ENCODE results near the gene ZNF99.
A peak's percentile ranks its signal among the peaks of the same experiment; 100 is the strongest.
"Not testable (repeated sequence)": the region's sequence is repeated elsewhere in the genome, so short reads cannot be mapped to it uniquely, and the experiment has no call there.

Gene ZNF99

DNA sequence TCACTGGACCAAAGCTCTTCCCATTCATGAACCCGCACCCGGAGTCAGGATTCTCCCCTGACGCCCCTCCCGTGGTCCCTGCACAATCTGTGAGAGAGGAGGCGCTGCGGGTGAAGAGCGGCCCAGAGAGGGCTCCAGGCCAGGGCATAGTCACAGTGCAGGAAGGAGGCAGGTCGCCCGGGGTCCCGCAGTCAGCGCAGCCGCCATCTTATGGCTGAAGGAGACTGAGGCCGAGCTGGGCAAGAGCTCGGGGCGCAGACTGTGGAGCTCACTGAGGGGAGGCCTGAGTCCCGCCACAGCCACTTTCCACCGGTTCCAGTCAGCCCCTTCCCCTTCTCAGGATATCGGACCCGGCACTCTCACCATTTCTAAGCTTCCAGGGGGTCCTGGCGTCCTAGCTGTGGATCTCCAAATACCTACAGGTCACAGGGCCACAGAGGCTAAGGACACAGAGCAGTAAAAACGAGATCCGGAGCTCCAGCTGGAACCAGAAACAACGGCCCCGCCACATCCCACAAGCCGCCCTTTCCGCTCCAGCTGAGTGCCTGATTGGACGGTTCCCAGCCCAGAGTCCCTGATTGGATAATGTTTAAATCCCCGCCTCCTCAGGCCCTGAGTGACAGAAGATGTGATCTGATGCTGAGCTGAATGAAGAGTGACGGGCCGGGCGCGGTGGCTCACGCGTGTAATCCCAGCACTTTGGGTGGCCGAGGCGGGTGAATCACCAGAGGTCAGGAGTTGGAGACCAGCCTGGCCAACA is at the start of gene ZNF99:
ZNF99 (minus strand) TSS at position 501 of the 760 bp plus-strand sequence; CDS start at position 366, 135 bp downstream.
- peak; percentile 30 for DNase-seq

DNA sequence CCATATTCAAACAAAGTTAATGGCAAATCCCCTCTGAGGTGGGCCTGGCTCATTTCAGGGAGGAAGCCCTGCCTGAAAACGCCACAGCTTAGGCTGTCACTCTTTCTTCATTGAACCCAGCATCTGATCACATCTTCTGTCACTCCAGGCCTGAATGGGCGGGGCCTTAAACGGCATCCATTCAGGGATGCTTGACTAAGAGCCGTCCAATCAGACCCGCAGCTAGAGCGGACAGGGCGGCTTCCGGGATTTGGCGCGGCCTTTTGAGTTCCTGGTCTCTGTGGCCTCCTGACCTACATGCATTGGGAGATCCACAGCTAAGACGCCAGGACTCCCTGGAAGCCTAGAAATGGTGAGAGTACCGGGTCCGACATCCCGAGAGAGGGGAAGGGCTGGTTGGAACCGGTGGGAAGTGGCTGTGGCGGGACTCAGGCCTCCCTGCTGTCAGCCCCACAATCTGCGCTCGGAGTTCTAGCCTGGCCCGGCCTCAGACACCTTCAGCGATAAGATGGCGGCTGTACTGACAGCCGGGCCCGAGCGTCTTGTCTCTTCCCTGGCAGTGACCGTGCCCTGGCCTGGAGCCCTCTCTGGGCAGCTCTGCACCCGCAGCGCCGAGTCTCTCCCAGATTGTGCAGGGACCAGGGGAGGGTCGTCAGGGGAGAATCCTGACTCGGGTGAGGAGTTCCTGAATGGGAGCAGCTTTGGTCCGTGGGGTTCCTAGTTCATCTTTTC is 48.2 kb upstream of the ZNF99 start, which contains the start of gene ZNF723:
ZNF723 (plus strand) TSS at position 261 of the 732 bp plus-strand sequence; CDS start at position 350, 89 bp downstream.
- no peak for DNase-seq

DNA sequence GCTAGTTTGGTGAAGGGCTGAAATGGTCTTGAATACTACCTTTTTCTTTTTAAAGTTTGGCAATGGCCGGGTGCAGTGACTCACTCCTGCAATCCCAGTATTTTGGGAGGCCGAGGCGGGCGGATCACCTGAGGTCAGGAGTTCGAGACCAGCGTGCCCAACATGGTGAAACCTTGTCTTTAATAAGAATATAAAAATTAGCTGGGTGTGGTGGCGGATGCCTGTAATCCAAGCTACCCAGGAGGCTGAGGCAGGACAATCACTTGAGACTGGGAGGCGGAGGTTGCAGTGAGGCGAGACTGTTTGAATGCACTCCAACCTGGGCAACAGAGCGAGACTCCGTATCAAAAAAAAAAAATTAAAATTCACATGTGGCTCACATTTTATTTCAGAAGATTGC is 47.3 kb upstream of the ZNF99 start:
- no peak for DNase-seq

DNA sequence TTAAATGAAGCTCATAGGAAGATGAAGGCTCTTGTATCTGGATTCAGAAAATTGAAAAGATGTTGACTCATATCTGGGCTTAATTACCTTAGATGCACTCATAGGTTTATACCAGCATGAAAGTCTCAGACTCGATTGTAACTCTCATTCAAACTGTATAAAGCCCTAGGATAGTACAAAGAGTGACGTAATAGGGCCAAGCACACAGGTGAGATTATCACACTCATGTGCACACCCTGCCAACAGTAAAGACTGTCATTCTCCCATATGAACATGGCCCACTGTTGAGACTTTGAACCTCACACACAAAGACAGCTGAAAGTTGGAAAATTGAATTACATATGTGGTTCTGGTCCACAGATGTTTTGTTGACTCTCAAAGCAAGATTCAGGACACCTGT is 30.2 kb upstream of the ZNF99 start:
- no peak for DNase-seq

DNA sequence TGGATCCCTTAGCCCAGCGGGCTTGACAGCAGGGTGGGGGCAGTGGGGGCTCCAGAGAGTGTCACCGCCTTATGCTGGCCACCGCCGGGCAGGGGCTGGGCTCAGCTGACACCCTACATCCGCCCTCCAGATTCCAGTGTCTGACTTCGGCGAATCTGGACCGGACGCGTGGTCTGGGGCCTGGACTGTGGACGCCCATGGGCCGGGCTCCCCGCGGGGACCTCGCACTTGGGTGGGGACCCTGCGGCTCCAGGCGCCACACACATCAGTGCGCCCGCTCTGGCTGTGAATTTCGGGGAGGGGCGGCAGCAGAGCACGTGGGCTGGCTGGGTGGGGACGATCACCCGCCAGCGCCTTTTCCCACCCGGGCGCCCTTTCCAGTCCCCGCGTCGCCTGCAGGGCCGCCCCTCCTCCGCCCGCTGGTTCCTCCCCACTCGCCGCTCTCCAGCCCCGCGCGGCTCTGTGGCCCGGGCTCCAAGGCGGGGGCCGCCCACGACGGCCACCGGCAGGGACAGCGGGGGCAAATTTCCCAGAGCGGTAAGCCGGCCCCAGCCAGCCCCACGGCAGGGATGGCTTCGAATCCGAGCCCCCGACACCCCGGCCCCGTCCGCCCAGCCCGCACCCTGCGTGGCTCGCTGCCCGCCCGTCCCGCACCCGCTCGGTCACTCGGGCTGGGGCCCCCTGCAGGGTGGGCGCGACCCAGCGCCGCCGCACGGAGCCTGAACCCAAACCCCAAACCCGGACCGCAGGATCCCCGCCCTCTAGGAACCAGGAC is 23.3 kb upstream of the ZNF99 start:
- DNase-seq: no peak

DNA sequence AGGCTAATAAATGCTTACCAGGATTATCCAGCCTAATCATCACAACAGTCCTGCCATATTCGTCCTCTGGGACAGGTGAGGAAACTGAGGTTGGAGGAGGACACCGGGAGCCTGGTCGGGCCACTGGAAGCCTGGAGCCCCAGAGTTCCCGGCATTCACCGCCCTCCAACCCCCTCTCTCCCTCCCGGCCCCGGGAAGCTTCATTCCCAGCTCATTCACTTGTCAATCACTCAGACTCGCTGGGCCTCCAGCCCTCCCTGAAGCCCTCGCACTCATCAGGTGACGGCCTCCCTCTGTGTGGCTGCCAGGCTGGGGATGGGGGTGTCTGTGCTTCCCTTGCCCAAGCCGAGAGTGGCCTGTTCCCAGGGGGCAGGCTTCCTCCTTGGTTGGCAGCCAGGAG is 22.5 kb upstream of the ZNF99 start:
- no peak for DNase-seq

DNA sequence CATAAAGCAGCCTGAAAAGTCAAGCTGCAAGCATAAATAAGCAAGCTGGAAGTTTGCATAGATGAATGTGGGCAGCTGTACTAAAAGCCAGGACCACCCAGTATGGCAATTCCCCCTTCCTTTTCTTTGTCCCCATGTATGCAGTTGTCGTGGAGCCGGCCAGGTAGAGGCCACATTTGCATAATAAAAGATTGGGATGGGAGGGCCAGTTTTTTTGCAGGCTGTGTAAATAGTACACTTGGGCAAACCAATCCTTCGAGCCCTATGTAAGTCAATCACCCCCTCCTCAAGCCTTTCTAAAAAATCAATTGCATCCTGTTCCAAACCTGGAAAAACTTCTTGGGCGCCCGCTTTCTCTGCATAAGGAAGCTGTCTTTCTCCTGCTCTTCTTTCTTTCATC is 13.1 kb upstream of the ZNF99 start:
- DNase-seq: no peak

DNA sequence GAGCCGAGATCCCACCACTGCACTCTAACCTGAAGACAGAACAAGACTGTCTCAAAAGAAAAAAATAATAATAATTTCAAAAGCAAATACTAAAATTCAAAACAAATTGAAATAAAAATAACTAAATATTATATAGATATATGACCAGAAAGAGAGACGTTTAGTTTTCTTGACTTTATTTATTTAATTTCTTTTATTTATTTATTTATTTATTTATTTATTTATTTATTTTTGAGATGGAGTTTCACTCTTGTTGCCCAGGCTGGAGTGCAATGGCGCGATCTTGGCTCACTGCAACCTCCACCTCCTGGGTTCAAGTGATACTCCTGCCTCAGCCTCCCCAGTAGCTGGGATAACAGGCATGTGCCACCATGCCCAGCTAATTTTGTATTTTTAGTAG is 8.9 kb upstream of the ZNF99 start:
- DNase-seq: not testable (repeated sequence)

DNA sequence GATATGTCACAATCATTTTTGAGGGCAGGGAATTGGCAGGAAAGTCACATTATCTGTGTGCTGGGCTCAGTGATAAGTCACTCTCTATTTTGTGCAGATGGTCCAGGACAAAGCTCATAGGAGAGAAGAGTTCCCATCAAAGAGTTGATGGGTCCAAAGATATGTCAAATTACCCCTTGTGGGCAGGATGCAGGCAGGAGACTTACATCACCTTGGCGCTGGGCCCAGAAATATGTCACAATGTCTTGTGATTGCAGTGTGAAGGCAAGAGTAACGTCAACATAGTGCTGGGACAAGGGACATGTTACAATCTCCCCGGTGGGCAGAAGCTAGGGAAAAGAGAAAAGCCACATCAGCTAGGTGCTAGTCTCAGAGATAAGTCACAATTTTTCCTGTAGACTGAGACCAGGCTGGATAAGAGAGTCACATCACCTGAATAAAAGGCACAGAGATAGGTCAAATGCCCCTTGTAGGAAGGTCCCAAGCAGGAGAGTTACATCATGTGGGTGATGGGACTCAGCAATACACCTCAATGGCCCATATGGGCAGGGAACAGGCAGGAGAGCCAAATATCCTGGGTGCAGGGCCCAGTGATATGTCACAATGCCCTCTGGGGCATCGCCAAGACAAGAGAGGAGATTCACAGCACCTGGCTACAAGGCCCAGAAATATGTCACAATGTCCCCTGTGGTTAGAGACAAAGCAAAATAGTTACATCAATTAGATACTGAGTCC is 47.9 kb downstream of the ZNF99 start:
- no peak for DNase-seq

DNA sequence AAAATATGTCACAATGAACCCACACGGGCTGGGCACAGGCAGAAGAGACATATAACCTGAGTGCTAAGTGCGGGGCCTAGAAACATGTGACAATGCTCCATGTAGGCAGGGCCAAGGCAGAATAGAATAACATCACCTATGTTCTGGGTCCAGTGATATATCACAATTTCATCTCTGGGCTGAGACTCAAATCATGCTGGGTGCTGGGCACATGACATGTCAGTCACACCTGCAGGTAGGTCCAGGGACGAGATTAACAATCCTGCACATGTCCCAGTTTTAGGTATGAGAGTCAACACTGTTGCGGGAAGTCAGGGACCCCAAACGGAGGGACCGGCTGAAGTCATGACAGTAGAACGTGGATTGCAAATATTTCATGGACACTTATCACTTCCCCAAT is 50.3 kb downstream of the ZNF99 start:
- DNase-seq: no peak

DNA sequence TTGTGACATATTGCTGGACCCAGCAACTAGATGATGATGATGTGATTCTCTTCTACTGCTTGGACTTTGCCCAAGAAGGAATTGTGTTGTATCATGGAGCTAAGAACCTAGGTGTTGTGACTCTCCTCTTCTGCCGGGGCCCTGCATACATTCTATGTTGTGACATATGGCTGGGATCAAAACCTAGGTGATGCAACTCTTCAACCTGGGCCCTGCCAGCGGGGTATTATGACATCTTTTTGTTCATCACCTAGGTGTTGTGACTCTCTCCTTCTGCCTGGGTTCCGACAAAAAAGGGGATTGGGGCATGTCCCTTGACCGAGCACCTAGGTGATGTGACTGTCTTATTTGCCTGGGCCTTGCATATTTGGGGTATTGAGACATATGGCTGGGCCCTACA is 55.7 kb downstream of the ZNF99 start:
- not testable (repeated sequence) for DNase-seq

DNA sequence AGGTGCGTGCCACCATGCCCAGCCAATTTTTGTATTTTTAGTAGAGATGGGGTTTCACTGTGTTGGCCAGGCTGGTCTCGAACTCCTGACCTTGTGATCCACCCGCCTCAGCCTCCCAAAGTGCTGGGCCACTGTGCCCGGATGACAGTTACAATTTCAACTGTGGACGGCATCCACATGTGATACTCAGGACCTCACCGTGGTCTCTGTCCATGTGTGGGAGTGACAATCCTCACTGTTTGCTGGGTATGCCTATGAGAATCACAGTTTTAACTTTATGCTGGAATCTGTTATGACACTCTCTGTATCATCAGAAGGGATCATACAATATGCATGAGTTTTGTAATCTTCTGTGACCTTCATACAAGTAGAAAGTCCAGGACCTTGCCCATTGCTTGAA is 62.4 kb downstream of the ZNF99 start:
- not testable (repeated sequence) for DNase-seq

DNA sequence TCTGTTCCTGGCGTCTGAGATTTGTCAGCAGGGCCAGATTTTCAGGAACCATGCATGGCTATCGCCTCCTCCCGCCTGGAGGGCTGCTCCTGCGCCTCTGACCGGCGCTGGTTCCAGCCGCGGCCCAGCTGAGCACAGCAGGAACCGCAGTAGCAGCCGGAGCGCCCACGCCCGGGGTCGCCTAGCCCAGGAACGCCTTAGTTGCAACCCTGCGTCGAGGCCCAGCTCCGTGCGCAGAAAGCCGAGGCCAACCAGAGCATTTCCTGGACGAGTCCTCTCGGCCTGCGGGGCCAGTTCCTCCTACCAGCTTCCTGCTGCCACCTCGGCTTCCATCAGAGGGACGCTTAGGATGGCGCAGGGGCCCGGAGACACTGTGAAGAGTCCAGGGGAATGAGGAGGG is 75.0 kb downstream of the ZNF99 start:
- no peak for DNase-seq

DNA sequence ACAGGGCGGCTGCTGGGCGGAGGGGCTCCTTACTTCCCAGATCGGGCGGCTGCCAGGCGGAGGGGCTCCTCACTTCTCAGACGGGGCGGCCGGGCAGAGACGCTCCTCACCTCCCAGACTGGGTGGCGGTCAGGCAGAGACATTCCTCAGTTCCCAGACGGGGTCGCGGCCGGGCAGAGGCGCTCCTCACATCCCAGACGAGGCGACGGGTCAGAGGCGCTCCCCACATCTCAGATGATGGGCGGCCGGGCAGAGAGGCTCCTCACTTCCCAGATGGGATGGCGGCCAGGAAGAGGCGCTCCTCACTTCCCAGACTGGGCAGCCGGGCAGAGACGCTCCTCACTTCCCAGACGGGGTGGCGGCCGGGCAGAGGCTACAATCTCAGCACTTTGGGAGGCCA is 80.9 kb downstream of the ZNF99 start:
- DNase-seq: not testable (repeated sequence)

DNA sequence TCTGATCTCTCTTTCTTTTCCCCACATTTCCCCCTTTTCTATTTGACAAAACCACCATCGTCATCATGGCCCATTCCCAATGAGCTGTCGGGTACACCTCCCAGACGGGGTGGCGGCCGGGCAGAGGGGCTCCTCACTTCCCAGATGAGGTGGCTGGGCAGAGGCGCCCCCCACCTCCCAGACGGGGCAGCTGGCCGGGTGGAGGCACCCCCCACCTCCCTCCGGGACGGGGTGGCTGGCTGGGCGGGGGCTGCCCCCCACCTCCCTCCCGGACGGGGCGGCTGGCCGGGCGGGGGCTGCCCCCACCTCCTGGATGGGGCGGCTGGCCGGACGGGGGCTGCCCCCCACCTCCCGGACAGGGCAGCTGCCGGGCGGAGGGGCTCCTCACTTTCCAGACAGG is 81.3 kb downstream of the ZNF99 start:
- DNase-seq: not testable (repeated sequence)

Data from NCI-H82 (cell line).